Activated T-helper 1 cell treated with anti-CD3 and anti-CD28 coated beads, Interleukin-12 subunit alpha, Interleukin-12 subunit beta, Interleukin-2, Interleukin-4 antibody, amounts not matched to agents 30 ng/mL and 10 ng/mL and 1 ng/mL, durations not matched to agents 14 hours and 24 hours and 36 hours (primary cell): ENCODE data around the gene MAGI1. TPM values are rescaled to one million over a fixed set of nuclear protein-coding genes. Genes with fewer than 3 reads are reported as not detected.

Experiments used
- DNase-seq: peaks from one replicate; pipeline ENCODE4 v3.0.0; 2021; ENCODE audit warnings: low spot score
- H3K27ac Mint-ChIP-seq: one replicate; pipeline ENCODE4 v1.8.0; 2021; ENCODE audit warnings: mild to moderate bottlenecking, mixed read lengths
- H3K27me3 Mint-ChIP-seq: one replicate; pipeline ENCODE4 v1.8.0; 2022; ENCODE audit warnings: mild to moderate bottlenecking, moderate library complexity, mixed read lengths; ENCODE audit not compliant: insufficient read depth
- H3K36me3 Mint-ChIP-seq: one replicate; pipeline ENCODE4 v1.8.0; 2021; ENCODE audit warnings: low read depth, mixed read lengths
- H3K4me1 Mint-ChIP-seq: one replicate; pipeline ENCODE4 v1.8.0; 2021; ENCODE audit warnings: low read depth, mixed read lengths
- H3K4me3 Mint-ChIP-seq: one replicate; pipeline ENCODE4 v1.8.0; 2021; ENCODE audit warnings: mild to moderate bottlenecking, moderate library complexity, mixed read lengths
- H3K9me3 Mint-ChIP-seq: one replicate; pipeline ENCODE4 v1.8.0; 2021; ENCODE audit warnings: mixed read lengths
- intact Hi-C: fragments of 100-400 bp; cut with micrococcal nuclease; formaldehyde crosslinking; loops from one replicate; pipeline ENCODE4 v1.15.1; 2024
- total RNA-seq: library from RNA; stranded (reverse); gene quantifications from 2 replicates; pipeline ENCODE4 v1.2.3, GENCODE V29; 2022

The MAGI1 gene
- total RNA-seq, 1 donor from 2014 or later: 0.75 TPM

DNA sequence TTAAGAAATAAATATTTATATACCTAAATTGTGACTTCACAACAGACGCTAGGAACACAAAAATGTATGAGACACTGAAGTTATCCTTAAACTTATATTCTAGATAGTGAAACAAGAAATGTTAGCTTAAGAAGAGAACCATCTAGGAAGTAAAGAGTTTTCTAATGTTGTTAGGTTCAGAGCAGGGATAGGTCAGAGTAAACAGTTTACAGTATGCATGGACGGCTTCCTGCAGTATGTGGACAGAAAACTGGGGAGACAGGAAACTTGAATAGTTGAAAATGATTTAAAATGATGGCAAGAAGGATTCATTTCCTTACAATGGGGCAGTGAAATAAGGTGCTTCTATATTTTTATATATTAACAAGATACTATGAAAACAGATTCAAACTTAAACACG is 449.8 kb downstream of the MAGI1 start:
- intact Hi-C loops: no loop called here
- H3K9me3 Mint-ChIP-seq: no peaks in the 10 kb centered on the region
- H3K4me1 Mint-ChIP-seq: no peaks in the 10 kb centered on the region
- no peaks in the 10 kb centered on the region for H3K36me3 Mint-ChIP-seq
- no peak for DNase-seq
- no peak overlapping the region for H3K27ac Mint-ChIP-seq
- no peaks in the 10 kb centered on the region for H3K27me3 Mint-ChIP-seq
- no peak overlapping the region for H3K4me3 Mint-ChIP-seq

DNA sequence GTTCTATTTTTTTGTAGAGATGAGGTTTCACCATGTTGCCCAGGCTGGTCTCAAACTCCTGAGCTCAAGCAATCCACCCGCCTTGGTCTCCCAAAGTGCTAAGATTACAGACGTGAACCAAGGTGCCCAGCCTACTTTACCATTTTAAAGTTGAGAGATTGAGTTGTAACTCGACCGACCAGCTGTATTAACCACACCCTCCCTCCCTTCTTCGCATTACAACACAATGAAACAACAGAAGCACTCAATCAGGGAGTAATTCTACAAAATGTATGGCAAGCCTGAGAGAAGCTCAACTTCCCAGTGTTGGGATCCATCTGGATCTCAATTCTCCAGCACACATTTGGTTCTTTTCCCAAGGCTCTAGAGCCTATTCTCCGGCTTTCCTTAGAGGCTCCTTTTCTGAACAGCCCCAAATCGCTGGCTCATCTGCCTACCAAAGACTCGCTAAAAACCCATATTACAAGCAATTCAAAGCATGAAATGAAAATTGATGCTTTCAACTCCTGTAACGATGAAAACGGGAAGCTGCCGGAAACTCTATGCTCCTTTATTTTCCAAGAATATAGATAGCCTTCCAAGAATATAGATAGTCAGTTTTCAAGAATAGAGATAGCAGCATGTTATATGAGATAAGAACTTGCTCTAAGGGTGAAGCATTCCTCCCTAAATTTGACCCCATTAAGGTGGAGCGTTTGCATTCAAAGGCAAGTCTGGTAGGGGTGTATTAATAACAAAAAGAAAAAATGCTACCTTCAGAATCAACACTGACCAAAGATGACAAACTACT is 450.9 kb downstream of the MAGI1 start:
- no peaks in the 10 kb centered on the region for H3K27me3 Mint-ChIP-seq
- no peaks in the 10 kb centered on the region for H3K36me3 Mint-ChIP-seq
- no peaks in the 10 kb centered on the region for H3K9me3 Mint-ChIP-seq
- no peaks in the 10 kb centered on the region for H3K4me1 Mint-ChIP-seq
- DNase-seq: no peak
- H3K4me3 Mint-ChIP-seq: no peak overlapping the region
- H3K27ac Mint-ChIP-seq: no peak overlapping the region
- intact Hi-C loops: no loop called here

DNA sequence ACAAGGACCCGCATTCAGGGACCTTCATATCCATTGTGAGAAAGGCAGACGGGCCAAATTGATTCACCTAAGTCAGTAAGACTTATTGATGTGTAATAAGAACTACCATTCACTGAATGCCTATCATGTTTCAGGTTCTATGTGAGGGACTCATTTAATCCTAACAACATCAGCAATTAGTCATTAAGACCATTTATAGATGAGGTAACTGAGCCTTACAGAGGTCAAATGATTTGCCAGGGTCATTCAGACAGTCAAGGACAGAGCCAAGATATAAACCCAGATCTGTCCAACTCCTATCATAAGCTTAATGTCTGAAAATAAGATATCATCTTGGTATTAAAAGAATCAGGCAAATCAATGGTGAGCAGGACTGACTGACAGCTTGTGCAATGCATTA is 453.8 kb downstream of the MAGI1 start:
- Mint-ChIP-seq H3K36me3 (no peaks in the 10 kb centered on the region), H3K27me3 (no peaks in the 10 kb centered on the region), H3K27ac (no peak overlapping the region), H3K4me3 (no peak overlapping the region), H3K4me1 (no peaks in the 10 kb centered on the region), H3K9me3 (no peaks in the 10 kb centered on the region)
- no peak for DNase-seq
- intact Hi-C loops: no loop called here

DNA sequence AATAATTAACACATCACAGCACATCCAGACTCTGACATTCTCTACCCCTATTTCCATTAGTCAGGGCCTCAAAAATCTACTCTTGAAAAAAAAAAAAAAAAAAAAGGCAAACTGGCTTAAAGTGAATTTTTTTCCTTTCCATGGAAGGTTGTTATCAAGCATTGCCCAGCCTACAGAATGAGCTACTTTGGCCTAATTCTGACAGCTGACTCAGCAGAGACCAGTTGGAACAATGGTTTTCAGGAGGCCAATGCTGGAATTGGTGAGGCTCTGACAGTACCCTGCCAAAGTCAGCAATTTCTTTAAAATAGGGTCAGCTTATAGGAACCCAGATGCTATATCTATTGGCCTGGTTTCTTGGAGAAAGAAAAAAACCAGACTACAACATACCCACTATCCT is 454.7 kb downstream of the MAGI1 start:
- Mint-ChIP-seq H3K27ac (no peak overlapping the region), H3K4me1 (no peaks in the 10 kb centered on the region), H3K36me3 (no peaks in the 10 kb centered on the region), H3K27me3 (no peaks in the 10 kb centered on the region), H3K4me3 (no peak overlapping the region), H3K9me3 (no peaks in the 10 kb centered on the region)
- intact Hi-C loops: no loop called here
- DNase-seq: no peak

DNA sequence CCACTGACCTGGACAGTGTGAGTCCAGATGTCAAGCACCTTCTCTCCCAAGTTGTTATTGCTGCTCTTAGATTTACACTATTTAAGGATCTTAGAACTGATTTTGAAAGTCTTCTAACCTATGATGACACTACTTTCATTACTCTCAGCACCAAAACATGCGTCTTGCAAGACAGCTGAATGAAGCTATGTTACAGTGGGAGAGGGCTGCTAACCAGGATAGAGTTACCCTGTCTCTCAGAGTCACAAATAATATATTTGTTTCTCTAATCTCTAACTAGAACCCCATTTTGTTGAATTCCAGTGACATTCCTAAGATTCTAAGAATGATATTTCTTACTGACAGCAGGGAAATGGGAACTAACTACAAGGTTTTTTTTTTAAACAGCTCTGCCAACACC is 455.5 kb downstream of the MAGI1 start:
- Mint-ChIP-seq H3K27ac (no peak overlapping the region), H3K36me3 (no peaks in the 10 kb centered on the region), H3K4me1 (no peaks in the 10 kb centered on the region), H3K4me3 (no peak overlapping the region), H3K27me3 (no peaks in the 10 kb centered on the region), H3K9me3 (no peaks in the 10 kb centered on the region)
- no peak for DNase-seq
- intact Hi-C loops: no loop called here

DNA sequence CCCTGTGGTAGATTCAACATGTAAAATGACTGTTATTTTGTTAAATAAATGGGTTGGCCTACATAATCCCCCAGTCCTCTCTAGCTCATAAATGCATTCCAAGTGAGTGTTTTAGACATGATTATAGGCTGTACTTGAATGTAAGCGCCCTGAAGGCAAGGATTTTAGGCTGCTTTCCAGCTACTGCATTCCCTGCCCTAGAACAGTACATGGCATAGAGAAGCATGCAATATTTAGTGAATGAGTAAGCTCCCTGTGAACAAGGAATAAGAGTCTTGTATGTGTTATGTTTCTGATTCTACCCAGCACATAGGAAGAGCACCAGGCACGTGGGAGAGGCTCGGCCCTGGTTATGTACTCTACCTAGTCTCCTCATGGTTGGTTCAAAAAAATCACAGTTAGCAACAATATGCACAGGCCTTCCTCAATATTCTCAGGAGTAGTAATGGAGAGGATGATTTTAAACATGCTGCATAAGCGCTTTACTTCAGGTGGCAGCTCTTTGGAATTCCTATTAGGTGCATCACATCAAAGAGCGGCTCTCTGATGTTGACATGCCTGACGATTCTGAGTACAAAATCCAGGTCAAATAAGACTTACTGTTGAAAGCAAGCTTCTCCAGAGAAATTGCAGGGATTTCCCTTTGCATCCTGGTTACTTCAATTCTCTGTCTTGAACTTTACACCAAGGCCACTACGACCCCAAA is 456.6 kb downstream of the MAGI1 start:
- no peak overlapping the region for H3K27ac Mint-ChIP-seq
- intact Hi-C loops: no loop called here
- H3K36me3 Mint-ChIP-seq: no peaks in the 10 kb centered on the region
- DNase-seq: no peak
- H3K27me3 Mint-ChIP-seq: no peaks in the 10 kb centered on the region
- no peaks in the 10 kb centered on the region for H3K4me1 Mint-ChIP-seq
- H3K9me3 Mint-ChIP-seq: no peaks in the 10 kb centered on the region
- H3K4me3 Mint-ChIP-seq: no peak overlapping the region

DNA sequence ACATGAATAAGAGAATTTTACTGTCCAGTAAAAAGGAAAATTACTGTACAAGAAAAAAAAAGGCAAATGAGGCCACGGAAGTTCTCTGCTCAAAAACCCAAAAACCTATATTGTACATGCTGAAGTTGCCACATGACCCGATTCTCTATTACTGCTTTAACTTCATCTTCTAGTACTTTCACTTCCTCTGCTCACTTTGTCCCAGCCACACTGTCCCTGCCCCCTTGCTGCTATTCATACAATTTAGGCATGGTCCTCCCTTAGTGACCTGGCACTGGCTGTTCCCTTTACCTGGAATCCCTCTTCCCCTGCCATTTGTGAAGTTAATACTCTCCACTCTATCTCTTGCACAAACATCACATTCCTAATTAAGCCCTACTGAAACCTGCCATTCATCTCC is 457.4 kb downstream of the MAGI1 start:
- H3K4me1 Mint-ChIP-seq: no peaks in the 10 kb centered on the region
- intact Hi-C loops: no loop called here
- no peak for DNase-seq
- no peak overlapping the region for H3K27ac Mint-ChIP-seq
- no peaks in the 10 kb centered on the region for H3K9me3 Mint-ChIP-seq
- H3K27me3 Mint-ChIP-seq: no peaks in the 10 kb centered on the region
- no peaks in the 10 kb centered on the region for H3K36me3 Mint-ChIP-seq
- H3K4me3 Mint-ChIP-seq: no peak overlapping the region

DNA sequence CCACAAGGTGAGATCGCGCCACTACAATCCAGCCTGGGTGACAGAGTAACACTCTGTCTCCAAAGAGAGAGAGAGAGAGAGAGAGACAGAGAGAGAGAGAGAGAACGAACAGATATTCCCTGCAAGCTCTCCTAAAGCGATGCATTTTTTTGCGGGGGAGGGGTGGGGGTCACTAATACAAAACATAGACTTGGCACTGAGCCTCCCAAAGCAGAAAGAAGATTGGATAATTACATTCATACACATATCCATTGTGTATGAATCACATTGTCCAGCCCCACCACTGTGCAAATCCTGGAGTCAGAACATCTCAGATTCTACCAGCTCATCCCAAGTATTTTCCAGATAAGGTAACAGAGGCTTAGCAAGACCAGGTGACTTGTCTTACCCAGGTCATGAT is 459.9 kb downstream of the MAGI1 start:
- no peak overlapping the region for H3K4me3 Mint-ChIP-seq
- DNase-seq: no peak
- H3K27me3 Mint-ChIP-seq: no peaks in the 10 kb centered on the region
- no peaks in the 10 kb centered on the region for H3K36me3 Mint-ChIP-seq
- no peaks in the 10 kb centered on the region for H3K4me1 Mint-ChIP-seq
- no peak overlapping the region for H3K27ac Mint-ChIP-seq
- H3K9me3 Mint-ChIP-seq: no peaks in the 10 kb centered on the region
- intact Hi-C loops: no loop called here

DNA sequence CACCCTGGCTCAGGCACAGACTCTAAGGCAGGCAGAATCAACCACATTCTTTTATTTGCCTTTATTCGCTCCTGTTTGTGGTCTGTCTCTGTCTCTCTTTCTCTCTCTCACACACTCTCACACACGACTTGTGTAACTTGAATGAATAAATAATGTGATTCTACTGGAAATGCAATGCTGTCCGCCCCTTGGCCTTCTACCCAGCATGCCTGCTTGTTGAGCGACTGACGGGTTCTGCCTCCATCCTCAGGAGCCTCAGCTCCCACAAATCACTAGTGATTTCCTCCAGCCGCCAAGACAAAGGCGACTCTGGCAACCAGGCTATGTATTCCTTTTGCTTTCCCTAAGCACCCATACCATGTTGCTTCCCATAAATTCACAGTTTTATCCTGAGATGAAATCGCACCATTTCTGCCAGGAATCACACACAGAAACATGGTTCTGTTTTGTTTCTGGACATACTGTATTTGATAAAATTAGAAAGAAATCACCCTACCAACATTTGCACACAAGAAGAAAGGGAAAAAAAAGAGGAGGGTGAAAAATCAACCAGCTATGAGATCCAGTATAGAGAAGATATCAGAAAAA is 460.8 kb downstream of the MAGI1 start:
- intact Hi-C loops: no loop called here

DNA sequence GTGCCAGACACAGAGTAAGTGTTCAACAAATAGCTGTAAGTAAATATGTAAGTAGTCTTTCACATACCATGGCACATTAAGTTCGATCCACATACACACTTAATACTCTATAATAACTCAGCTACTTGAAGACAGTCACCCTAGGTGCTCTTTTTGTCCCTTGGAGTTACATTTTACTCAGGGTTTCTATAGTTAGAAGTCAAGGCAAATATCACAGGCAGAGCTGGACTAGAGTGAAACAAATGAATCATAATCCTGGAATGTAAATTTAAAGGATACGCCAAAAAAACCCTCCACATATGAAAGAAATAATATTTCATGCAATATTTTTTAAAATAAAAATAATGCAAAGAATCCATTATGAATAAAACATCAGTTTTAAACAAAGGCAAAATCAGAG is 461.8 kb downstream of the MAGI1 start:
- Mint-ChIP-seq H3K27me3 (no peaks in the 10 kb centered on the region), H3K4me3 (no peak overlapping the region), H3K27ac (no peak overlapping the region), H3K9me3 (no peaks in the 10 kb centered on the region), H3K4me1 (no peaks in the 10 kb centered on the region), H3K36me3 (no peaks in the 10 kb centered on the region)
- intact Hi-C loops: no loop called here
- no peak for DNase-seq

More for the DNA sequence above, 460.8 kb downstream of the MAGI1 start:
- H3K4me1 Mint-ChIP-seq: no peaks in the 10 kb centered on the region
- no peaks in the 10 kb centered on the region for H3K36me3 Mint-ChIP-seq
- no peaks in the 10 kb centered on the region for H3K9me3 Mint-ChIP-seq
- H3K27ac Mint-ChIP-seq: no peak overlapping the region
- DNase-seq: no peak
- H3K27me3 Mint-ChIP-seq: no peaks in the 10 kb centered on the region
- H3K4me3 Mint-ChIP-seq: no peak overlapping the region

DNA sequence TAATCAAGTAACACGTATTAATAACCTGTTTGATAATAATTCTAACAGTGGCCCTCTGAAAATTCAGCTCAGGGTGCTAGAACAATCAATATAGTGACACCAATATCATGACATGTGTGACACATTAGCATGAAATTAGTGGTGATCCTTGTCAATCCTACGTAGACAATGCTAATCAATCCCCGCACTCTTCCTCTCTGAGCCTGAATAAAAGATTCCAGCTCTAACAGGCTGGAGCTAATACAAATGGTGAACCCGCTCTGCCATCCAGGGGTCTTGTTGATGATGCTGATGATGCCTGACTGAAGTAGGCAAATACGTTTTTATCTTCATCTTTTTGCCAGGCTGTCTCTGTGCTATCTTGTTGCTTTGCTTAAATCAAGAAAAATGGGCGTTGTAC is 462.5 kb downstream of the MAGI1 start:
- Mint-ChIP-seq H3K27ac (no peak overlapping the region), H3K4me1 (no peaks in the 10 kb centered on the region), H3K36me3 (no peaks in the 10 kb centered on the region), H3K27me3 (no peaks in the 10 kb centered on the region), H3K4me3 (no peak overlapping the region), H3K9me3 (no peaks in the 10 kb centered on the region)
- intact Hi-C loops: no loop called here
- DNase-seq: no peak

DNA sequence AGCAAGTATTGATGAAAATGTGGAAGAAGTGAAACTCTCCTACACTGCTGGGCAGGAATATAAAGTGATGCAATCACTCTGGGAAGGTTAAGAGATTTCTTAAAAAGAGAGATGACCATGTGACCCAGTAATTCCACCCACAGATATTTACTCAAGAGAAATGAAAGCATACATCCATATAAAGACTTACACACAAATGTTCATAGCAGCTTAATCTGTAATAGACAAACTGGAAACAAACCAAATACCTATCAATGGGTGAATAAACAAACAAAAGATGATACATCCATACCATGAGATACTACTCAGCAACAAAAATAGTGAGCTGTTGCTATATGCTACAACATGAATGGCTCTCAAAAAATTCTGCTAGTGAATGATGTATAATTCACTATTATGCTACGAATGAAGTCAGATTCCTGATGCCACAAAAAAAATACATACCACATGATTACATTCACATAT is 463.3 kb downstream of the MAGI1 start:
- Mint-ChIP-seq H3K4me3 (no peak overlapping the region), H3K4me1 (no peaks in the 10 kb centered on the region), H3K27me3 (no peaks in the 10 kb centered on the region), H3K36me3 (no peaks in the 10 kb centered on the region), H3K27ac (no peak overlapping the region), H3K9me3 (no peaks in the 10 kb centered on the region)
- intact Hi-C loops: no loop called here
- DNase-seq: no peak

DNA sequence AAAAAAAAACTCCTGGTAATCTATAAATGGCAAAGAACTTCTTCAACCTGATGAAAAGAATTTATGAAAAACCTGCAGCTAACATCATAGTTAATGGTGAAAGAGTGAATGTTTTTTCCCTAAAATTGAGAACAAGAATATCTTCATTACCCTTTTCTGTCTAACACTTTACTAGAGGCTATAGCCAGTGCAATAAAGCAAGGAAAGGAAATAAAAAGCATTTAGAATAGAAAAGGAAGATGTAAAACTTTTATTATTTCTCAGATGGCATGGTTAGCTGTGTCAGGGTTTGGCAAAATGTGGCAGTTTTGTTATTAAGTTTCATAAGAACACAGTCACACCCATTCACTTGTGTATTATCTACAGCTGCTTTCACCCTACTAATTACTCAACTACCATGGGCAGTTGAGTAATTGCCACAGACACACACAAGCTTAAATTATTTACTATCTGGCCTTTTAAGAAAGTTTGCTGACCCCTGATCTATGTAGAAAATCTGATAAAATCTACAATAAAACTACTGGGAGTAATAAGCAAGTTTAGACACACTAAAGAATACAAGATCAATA is 465.1 kb downstream of the MAGI1 start:
- intact Hi-C loops: no loop called here
- no peaks in the 10 kb centered on the region for H3K9me3 Mint-ChIP-seq
- H3K4me3 Mint-ChIP-seq: no peak overlapping the region

More for the DNA sequence above, 465.1 kb downstream of the MAGI1 start:
- no peak for DNase-seq
- H3K4me1 Mint-ChIP-seq: no peaks in the 10 kb centered on the region
- H3K27me3 Mint-ChIP-seq: no peaks in the 10 kb centered on the region
- H3K36me3 Mint-ChIP-seq: no peaks in the 10 kb centered on the region
- H3K27ac Mint-ChIP-seq: no peak overlapping the region
